Keratinocyte (primary cell): ENCODE measurements around the gene UQCRQ. TPM values are rescaled to one million over a fixed set of nuclear protein-coding genes. Genes with fewer than 3 reads are reported as not detected.

ENCODE experiments used
- DNase-seq: peaks from one replicate; pipeline ENCODE4 v3.0.0-alpha.2; 2011; ENCODE audit warnings: low read depth, missing footprints, low spot score
- FAIRE-seq: peaks from 2 replicates; lab custom pipeline; 2011; peaks lifted over from hg19 to GRCh38; lab: Jason Lieb, UNC
- H2AFZ ChIP-seq: 2 replicates; pipeline ENCODE4 v1.6.0; 2012; ENCODE audit warnings: low read length, control low read depth, inconsistent platforms; ENCODE audit not compliant: control insufficient read depth
- H3K27ac ChIP-seq: 2 replicates; pipeline ENCODE4 v1.5.1; 2011; ENCODE audit warnings: low read length; ENCODE audit not compliant: control insufficient read depth, insufficient read depth
- H3K27me3 ChIP-seq: 3 replicates; pipeline ENCODE4 v1.6.0; 2011; ENCODE audit warnings: low read length; ENCODE audit not compliant: control insufficient read depth, insufficient read depth; ENCODE audit errors: extremely low read depth
- H3K36me3 ChIP-seq, 2 experiments: 2 replicates in 1 of 2; 3 replicates in 1 of 2; pipeline ENCODE4 v1.5.1; 2011; ENCODE audit warnings: low read length in 2 of 2, mild to moderate bottlenecking in 1 of 2; ENCODE audit not compliant: control insufficient read depth in 2 of 2, insufficient read depth in 2 of 2; ENCODE audit errors: extremely low read depth in 1 of 2
- H3K4me1 ChIP-seq: 3 replicates; pipeline ENCODE4 v1.5.1; 2011; ENCODE audit warnings: low read length; ENCODE audit not compliant: control insufficient read depth, insufficient read depth; ENCODE audit errors: extremely low read depth
- H3K4me2 ChIP-seq: 3 replicates; pipeline ENCODE4 v1.6.0; 2011; ENCODE audit warnings: low read depth, low read length; ENCODE audit not compliant: control insufficient read depth, insufficient read depth; ENCODE audit errors: extremely low read depth
- H3K4me3 ChIP-seq, 3 experiments: fragments of 200-600 bp in 1 of 3; sonication (generic) in 1 of 3; 2 replicates in 2 of 3; 3 replicates in 1 of 3; pipeline ENCODE4 v1.5.1; 2011 to 2016; ENCODE audit warnings: low read length in 3 of 3, mild to moderate bottlenecking in 3 of 3, control low read depth in 2 of 3, inconsistent platforms in 1 of 3, low read depth in 1 of 3, mixed read lengths in 1 of 3, mixed run types in 1 of 3, moderate library complexity in 1 of 3; ENCODE audit not compliant: control insufficient read depth in 2 of 3, insufficient read depth in 2 of 3; ENCODE audit errors: extremely low read depth in 1 of 3
- H3K79me2 ChIP-seq: 2 replicates; pipeline ENCODE4 v1.6.0; 2012; ENCODE audit warnings: low read length; ENCODE audit not compliant: control insufficient read depth, insufficient read depth
- H3K9ac ChIP-seq: 3 replicates; pipeline ENCODE4 v1.6.0; 2011; ENCODE audit warnings: low read length; ENCODE audit not compliant: control insufficient read depth, insufficient read depth; ENCODE audit errors: extremely low read depth
- H3K9me1 ChIP-seq: 3 replicates; pipeline ENCODE4 v1.6.0; 2011; ENCODE audit warnings: low read length; ENCODE audit not compliant: control insufficient read depth, insufficient read depth; ENCODE audit errors: extremely low read depth
- H3K9me3 ChIP-seq: 2 replicates; pipeline ENCODE4 v1.5.1; 2012; ENCODE audit warnings: low read depth, low read length; ENCODE audit not compliant: control insufficient read depth
- H4K20me1 ChIP-seq: 3 replicates; pipeline ENCODE4 v1.6.0; 2011; ENCODE audit warnings: low read length; ENCODE audit not compliant: control insufficient read depth, insufficient read depth; ENCODE audit errors: extremely low read depth
- EZH2 ChIP-seq: IDR thresholded peaks from one replicate; pipeline ENCODE4 v1.6.1; 2012; ENCODE audit warnings: inconsistent platforms, mild to moderate bottlenecking, low read length, moderate library complexity
- dilution Hi-C: fragments of 300-500 bp; cut with MboI; formaldehyde crosslinking; loops from one replicate; pipeline ENCODE4 v1.7.0; 2020; ENCODE audit warnings: low sequenced_read_pairs; ENCODE audit not compliant: extremely low pct_ligation_motif_present
- polyA plus RNA-seq, 5 experiments: library from polyadenylated mRNA; depleted of rRNA in 3 of 5; stranded (reverse) in 3 of 5; stranded (forward) in 1 of 5; unstranded in 1 of 5; fragments of >200 nt; gene quantifications; 1 replicate in 1 of 5; 2 replicates in 3 of 5; 3 replicates in 1 of 5; pipeline versions ENCODE4 v1.2.1 to v1.2.3, GENCODE V29; 2011 to 2012; ENCODE audit warnings: missing spikeins in 2 of 5, low read depth in 1 of 5, low replicate concordance in 1 of 5
- TF ChIP-seq, protein P1 (sequence below), 3 experiments: IDR thresholded peaks in 1 of 3; conservative IDR thresholded peaks in 1 of 3; optimal IDR thresholded peaks in 1 of 3; 2 replicates in 2 of 3; 3 replicates in 1 of 3; pipeline versions ENCODE3 to v1.5.1; 2011; ENCODE audit warnings: low read length in 3 of 3, mild to moderate bottlenecking in 3 of 3, moderate library complexity in 2 of 3, control low read depth in 1 of 3, inconsistent platforms in 1 of 3; ENCODE audit not compliant: insufficient read depth in 2 of 3; ENCODE audit errors: extremely low read depth in 1 of 3

The UQCRQ gene
- polyA plus RNA-seq, 1 donor (not counting 4 experiments of a cell fraction or from before 2014, with no cell fraction given) = 488 TPM

DNA sequence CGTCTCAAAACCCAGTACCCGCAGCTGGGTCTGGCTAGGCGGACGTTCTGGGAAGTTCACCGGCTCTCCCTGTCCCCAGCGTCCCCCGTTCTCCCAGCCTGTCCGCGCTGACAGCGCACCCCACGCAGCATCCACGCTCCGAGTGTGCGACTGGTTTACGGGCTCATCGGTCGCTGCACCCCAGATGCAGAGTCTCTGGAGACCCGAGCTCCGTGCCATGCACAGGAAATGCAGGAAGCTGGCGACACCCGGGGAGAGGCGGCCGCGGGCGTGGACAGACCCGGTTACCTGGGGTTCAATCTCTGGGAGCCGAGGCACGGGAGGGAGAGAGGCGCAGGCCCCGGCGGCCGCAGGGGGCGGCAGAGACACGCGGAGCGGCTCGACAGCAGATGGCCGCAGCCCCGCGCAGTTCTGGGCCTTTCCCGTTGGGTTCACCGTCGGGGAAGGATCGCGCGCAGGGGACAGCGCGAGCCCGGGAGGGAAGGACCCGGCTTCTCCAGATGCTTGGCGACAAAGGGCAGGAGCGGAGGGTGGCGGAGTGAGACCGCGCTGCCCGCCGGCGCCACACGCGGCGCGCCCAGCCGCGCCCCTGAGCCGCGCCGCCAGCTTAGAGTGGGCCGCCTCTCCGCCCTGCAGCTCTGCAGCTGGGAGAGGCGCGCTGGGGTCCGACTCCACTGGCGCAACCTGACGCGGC, 36.6 kb upstream of the UQCRQ start:
- Histone ChIP-seq H3K27me3 (peaks cover 21% of the 10 kb centered on the region), H3K9me1 (no peaks in the 10 kb centered on the region), H3K9ac (peak overlapping the region; percentile 54), H3K4me2 (peak overlapping the region; percentile 52), H3K36me3 (no peaks in the 10 kb centered on the region), H2AFZ (peak overlapping the region; percentile 82), H3K4me1 (no peaks in the 10 kb centered on the region), H3K9me3 (no peaks in the 10 kb centered on the region), H3K4me3 (peak overlapping the region; percentile 39 to 67 (median 66)), H4K20me1 (no peaks in the 10 kb centered on the region), H3K79me2 (no peaks in the 10 kb centered on the region), H3K27ac (no peak overlapping the region)
- FAIRE-seq = no peak
- peak; percentile 40 for TF ChIP-seq EZH2
- TF ChIP-seq, protein P1, sequence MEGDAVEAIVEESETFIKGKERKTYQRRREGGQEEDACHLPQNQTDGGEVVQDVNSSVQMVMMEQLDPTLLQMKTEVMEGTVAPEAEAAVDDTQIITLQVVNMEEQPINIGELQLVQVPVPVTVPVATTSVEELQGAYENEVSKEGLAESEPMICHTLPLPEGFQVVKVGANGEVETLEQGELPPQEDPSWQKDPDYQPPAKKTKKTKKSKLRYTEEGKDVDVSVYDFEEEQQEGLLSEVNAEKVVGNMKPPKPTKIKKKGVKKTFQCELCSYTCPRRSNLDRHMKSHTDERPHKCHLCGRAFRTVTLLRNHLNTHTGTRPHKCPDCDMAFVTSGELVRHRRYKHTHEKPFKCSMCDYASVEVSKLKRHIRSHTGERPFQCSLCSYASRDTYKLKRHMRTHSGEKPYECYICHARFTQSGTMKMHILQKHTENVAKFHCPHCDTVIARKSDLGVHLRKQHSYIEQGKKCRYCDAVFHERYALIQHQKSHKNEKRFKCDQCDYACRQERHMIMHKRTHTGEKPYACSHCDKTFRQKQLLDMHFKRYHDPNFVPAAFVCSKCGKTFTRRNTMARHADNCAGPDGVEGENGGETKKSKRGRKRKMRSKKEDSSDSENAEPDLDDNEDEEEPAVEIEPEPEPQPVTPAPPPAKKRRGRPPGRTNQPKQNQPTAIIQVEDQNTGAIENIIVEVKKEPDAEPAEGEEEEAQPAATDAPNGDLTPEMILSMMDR (optimal IDR thresholded peaks at IDR 0.05 in 1 of 3, IDR thresholded peaks at IDR 0.05 in 1 of 3, conservative IDR thresholded peaks at IDR 0.05 in 1 of 3; ENCODE audit: extremely low read depth in 1 of 3, insufficient read depth in 2 of 3, low read length in 3 of 3) = peak in 2 of 3 experiments; percentile 71 to 96
- dilution Hi-C loops = no loop called here
- no peak for DNase-seq

DNA sequence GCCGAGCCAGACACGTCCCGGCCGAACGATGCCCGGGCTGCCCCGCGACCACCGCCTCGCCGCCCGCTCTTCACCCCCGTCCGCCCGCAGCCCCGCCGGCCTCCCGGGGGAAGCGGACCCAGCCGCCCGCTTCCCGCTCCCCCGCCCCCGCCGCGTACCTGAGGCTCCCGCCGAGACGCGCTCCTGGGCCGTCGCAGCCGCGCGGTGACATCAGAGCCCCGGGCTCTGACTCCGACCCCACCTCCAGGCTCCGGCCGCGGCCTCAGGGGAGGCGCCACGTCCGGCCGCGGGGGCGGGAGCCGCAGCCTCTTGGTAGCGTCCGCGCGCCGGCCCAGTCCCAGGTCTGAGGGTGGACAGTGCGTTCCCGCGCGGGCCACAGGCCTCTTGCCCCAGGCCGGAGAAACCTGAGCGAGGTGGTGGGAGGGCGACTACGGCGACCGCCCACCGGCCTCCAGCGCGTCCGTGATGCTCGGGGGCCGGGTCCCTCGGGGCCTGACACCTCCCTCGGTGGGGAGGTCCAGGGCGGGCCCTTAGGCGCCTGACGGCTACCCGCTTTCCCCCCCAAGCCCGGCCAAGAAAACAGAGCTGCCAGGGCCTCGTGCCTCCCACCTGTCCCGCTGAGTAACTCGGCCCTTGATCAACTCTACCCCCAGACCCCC, 35.9 kb upstream of the UQCRQ start, which contains the start of gene SHROOM1:
TSS of gene SHROOM1 (minus strand) at position 212 of the 659 bp plus-strand sequence. CDS start 4,507 bp downstream, outside the sequence.
- dilution Hi-C loops = no loop called here
- no peaks in the 10 kb centered on the region for H3K9me3 ChIP-seq
- peaks cover 16% of the 10 kb centered on the region for H3K27me3 ChIP-seq
- peak within 1 kb of the TSS; percentile 39 to 67 (median 66) for H3K4me3 ChIP-seq
- FAIRE-seq = no peak
- H3K27ac ChIP-seq = no peak within 1 kb of the TSS
- no peaks in the 10 kb centered on the region for H4K20me1 ChIP-seq
- no peaks in the 10 kb centered on the region for H3K9me1 ChIP-seq
- peak within 1 kb of the TSS; percentile 52 for H3K4me2 ChIP-seq
- no peaks in the 10 kb centered on the region for H3K4me1 ChIP-seq
- DNase-seq = no peak
- peak within 1 kb of the TSS; percentile 82 for H2AFZ ChIP-seq
- H3K9ac ChIP-seq = peak within 1 kb of the TSS; percentile 54
- H3K36me3 ChIP-seq = no peaks in the 10 kb centered on the region
- H3K79me2 ChIP-seq = no peaks in the 10 kb centered on the region
- TF ChIP-seq, protein P1 (optimal IDR thresholded peaks at IDR 0.05 in 1 of 3, IDR thresholded peaks at IDR 0.05 in 1 of 3, conservative IDR thresholded peaks at IDR 0.05 in 1 of 3; ENCODE audit: extremely low read depth in 1 of 3, insufficient read depth in 2 of 3, low read length in 3 of 3) = no peak
- TF ChIP-seq EZH2 = no peak
